Right renal cortex interstitium (tissue), 3 donors: ENCODE measurements around the gene TMEM87B. TPM values are rescaled to one million over a fixed set of nuclear protein-coding genes. Genes with fewer than 3 reads are reported as not detected.
A peak's percentile ranks its signal among the peaks of the same experiment; 100 is the strongest.
"Not testable (repeated sequence)": the region's sequence is repeated elsewhere in the genome, so short reads cannot be mapped to it uniquely, and the experiment has no call there.

Source experiments
- DNase-seq, 3 donors: peaks; one replicate each; pipeline ENCODE4 v3.0.0-alpha.2; 2013; ENCODE audit warnings: low read depth in 3 of 3, low spot score in 2 of 3
- polyA plus RNA-seq, 3 donors: library from polyadenylated mRNA; unstranded; fragments of 120-200 nt; gene quantifications; one replicate each; pipeline ENCODE4 v1.2.1, GENCODE V29; 2013; ENCODE audit not compliant: insufficient read length in 3 of 3

TMEM87B gene
- polyA plus RNA-seq, 3 donors = 22.6 to 25.1 (median 24.6) TPM

DNA sequence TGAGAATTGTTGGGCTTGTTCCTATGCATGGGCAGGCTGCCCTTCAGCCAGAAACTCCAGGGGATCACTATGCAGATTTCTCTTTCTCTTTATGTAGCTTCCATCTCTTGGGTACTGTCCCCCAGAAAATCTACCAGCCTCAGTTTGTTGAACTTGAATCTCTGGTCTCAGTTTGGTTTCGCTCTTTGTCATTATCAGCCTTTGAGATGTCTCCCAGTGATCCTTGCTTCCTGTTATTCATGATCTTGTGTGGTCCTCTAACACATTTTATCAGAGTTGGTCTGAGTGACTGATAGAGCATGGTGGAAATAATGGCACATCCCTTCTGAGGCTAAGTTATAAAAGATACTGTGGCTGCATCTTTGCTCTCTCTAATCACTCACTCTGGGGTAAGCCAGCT lies 7.8 kb downstream of the TMEM87B start:
- no peak for DNase-seq

DNA sequence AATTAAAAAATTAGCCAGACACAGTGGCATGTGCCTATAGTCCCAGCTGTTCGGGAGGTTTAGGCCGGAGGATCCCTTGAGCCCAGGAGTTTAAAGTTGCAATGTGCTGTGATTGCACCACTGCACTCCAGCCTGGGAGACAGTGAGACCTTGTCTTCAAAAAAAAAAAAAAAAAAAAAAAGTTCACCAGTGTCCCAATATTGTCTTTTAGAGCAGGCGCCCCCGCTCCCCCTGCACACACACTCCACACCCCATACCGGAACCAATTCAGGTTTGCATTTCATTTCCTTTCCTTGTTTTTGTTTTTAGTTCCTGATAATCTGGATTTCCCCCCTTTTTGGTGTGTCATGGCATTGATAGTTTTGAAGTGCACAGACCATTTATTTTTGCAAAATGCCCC lies 10.4 kb downstream of the TMEM87B start:
- no peak for DNase-seq

DNA sequence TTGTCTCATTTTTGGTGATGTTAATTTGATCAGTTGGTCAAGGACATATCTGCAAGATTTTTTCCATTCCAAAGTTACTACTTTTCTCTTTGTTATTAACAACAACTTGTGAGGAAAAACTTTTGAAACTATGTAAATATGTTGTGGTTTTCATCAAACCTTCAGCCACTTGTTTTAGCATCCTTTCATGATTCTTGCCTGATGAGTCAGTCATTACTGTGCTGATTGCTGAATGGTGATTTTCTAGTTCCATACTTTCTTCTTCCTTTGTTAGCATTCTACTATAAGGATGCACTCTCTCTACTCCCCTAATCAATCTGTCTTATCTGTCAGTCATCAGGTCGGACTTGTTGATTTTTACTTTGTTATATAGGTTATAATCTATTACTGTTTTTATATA lies 10.9 kb downstream of the TMEM87B start:
- no peak for DNase-seq

DNA sequence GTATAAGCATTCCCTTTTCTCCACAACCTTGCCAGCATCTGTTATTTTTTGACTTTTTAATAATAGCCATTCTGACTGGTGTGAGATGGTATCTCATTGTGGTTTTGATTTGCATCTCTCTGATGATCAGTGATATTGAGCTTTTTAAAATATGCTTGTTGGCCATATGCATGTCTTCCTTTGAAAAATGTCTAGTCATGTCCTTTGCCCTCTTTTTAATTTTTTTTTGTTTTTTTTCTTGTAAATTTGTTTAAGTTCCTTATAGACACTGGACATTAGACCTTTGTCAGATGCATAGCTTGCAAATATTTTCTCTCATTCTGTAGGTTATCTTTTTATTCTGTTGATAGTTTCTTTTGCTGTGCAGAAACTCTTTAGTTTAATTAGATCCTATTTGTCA lies 14.7 kb downstream of the TMEM87B start:
- DNase-seq = not testable (repeated sequence)

DNA sequence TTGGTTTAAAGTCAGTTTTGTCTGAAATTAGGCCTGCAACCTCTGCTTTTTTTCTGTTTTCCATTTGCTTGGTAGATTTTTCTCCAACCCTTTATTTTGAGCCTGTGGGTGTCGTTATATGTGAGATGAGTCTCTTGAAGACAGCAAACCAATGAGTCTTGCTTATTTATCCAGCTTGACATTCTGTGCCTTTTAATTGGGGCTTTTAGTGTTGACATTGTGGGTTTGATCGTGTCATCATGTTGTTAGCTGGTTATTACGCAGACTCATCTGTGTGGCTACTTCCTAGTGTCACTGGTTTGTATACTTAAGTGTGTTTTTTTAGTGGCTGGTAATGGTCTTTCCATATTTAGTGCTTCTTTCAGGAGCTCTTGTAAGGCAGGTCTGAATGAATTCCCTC lies 18.8 kb downstream of the TMEM87B start:
- no peak for DNase-seq

DNA sequence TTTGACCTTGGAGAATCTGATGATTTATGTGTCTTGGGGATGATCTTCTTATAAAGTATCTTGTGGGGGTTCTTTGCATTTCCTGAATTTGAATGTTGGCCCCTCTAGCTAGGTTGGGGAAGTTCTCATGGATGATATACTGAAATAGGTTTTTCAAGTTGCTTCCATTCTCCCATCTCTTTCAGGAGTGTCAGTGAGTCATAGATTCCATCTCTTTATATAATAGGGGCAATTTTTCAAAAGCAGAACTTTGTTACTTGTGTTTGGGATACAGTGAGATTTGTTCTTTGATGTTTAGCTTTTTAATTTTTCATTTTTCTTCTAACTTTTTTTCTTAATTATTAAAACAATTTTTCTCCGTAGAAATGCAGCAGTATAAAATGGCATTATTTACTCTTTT lies 19.4 kb downstream of the TMEM87B start:
- no peak for DNase-seq

DNA sequence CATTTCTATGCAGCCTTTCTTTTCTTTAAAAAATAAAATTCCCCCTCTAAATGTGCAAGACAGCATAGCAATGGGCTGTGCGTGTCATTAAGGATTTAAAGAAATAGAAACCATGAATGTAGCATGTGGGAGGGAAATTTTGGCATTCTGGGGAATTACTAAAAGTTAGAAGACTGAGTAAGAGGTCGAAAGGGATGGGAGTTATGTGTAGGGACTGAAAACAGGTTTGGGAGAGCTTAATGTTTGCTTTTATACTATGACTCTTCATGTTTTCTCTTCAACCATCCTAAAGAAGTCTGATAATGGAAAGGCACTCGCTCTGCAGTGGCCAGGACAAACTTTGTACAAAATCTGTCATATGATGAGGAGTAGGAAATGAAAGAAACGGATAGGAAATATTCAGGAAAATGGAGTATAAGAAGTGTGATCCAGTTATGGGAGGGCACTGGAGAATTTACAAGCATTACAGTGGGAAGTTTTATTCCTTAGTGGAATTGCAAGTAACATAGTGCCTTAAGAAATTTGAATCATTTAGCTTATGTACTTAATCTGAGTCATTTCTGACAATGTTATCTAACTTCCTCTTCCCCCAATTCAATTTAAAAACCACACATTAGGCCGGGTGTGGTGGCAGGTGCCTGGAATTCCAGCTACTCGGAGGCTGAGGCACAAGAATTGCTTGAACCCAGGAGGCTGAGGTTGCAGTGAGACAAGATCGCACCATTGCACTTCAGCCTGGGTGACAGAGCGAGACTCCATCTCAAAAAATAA lies 20.6 kb downstream of the TMEM87B start:
- no peak for DNase-seq

DNA sequence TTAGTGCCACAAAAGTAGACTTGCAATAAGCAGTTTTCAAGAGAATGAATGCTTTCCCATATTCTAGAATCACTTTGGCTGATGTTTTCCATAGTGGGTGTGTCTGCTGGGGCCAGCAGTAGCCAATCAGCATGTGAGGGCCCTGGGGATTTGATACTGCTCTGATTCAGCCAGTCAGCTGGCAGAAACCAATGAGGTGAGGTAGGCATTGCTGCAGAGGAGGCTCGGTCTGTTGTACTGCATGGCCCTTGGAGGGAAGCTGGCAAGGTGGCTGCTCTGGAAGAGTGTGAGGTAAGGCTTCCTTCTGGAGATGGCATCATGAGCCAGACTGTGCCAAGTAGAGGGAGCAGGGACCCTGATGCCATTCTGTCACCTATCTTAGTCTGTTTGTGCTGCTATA lies 22.7 kb downstream of the TMEM87B start:
- DNase-seq = no peak

DNA sequence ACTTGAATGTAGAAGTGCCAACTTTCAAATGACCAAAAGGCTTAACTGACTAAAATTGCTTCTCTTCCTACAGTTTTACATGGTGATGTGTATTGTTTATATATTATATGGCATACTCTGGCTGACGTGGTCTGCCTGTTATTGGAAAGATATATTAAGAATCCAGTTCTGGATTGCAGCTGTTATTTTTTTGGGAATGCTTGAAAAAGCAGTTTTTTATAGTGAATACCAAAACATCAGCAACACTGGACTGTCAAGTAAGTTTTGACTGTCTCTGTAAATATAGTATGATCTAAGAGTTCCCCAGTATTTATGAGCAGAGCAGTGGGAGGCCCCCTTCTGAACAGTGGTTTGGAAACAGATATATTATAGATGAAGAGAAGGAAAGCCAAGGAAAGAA lies 26.2 kb downstream of the TMEM87B start:
- no peak for DNase-seq

DNA sequence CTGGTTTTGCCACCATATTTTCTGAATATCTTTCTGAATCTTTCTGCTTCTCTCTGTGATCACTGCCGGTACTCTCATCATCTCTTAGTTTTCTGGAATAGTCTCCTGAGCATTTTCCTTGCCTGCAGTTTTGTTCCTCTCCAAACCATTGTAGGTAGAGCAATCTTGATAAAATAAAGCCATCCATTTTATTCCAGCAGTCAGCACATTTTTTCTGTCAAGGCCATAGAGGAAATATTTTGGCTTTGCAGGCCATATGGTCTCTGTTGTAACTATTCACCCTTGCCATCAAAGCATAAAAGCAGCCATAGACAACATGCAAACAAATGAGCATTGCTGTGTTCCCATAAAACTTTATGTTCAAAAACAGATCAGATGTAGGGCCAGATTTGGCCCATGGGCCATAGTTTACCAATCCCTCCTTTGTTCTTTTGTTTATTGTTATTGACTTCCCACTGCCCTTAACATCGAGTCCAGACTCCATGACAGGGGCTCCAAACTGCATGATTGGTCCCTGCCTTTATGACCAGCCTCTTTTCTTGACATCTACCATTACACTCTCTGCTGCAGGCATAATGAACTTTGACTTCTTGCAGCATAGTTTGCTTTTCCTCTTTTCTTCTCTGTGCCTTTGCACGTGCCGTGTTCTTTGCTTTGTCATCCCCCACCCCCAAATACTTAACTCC lies 29.8 kb downstream of the TMEM87B start:
- peak in 2 of 3 donors; percentile 15 to 54 for DNase-seq

DNA sequence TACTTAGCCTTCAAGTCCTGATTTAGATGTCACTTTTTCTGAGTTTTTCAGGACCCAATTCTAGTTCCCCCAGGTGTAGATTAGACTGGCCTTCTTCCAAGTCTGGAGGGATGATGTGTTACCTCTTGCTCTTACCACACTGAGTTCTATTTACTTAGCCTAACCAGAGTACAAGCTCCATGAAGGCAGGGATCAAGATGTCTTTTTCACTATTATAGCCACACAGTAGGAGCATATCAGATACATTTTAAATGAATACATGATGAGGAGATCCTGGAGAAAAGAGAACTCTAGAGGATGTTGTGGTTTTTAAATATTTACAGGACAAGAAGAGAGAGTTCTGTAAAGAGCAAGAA lies 30.3 kb downstream of the TMEM87B start:
- DNase-seq = no peak

DNA sequence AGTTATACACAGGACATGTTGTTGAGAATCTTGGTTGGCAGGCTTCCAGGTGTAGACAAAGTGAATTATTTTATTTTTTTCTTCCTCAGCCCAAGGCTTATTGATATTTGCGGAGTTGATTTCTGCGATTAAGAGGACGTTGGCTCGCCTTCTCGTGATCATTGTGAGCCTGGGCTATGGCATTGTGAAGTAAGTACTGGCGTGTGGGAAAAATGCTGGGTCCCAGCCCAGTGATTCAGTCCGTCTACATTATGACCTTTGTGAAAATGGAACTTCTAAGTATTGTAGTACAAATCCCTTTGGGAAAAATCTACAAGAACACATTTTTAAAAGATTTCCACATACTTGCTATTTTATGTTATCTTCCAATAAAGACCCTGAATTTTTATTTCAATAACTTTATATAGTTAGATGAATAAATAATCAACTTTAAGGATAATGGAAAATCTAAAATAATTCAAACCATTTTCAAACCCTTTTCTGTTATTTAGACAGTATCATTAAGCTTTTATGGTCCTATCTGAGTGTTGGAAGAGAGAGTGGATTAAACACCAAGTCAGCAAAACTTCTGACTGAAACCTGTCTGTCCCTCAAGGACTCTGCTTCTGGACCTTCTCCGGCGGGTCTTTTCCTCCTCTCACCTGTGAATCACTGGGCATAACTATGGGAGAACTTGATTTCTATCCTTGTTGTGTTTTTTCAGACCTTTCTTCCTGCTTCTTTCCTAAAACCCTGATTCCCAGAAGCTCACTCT lies 31.0 kb downstream of the TMEM87B start:
- no peak for DNase-seq

DNA sequence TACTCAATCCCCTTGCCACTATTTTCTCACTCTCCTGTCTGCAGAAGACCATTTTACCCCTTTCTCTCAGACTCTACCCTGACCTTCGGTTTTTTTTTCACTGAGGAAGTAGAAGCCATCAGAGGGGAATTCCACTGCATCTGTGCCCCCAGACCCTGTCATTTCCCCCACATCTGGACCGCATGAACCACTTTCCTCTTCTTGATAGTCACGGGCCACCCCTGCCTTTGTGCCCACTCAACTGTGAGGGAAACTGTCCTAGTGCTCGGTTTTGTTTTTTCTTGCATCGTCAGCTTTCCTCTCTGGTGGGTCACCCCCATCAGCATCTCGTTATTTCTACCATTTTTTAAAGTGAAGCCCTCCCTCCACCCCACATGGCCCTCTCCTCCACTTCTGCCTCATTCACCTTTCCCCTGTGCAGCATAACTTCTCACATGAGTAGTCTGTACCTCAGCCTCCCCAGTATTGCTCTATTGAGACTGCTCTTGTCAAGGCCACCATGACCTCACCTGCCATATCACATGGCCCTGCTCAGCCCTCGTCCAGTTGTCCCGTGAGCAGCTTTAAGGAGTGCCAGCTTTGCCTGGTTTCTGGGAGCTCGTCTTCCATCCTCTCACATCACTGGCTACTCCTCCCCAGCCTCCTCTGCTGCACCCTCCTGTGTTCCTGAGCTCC lies 32.4 kb downstream of the TMEM87B start:
- DNase-seq = no peak

DNA sequence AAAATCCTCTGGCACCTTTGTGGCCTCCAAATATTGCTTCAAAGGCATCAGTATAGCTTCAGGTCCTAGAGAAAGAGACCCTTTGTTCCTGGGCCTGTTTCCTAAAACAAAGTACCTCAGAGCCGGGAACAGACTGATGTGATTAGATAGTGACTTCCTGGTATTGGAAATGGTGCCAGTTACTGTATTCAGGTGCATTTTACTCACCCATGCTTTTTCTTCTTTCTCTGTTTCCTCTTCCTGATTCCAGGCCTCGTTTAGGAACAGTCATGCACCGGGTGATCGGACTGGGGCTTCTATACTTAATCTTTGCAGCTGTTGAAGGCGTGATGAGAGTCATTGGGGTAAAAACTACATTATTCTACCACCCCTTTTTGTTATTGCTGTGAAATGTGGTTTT lies 34.3 kb downstream of the TMEM87B start:
- DNase-seq = no peak

DNA sequence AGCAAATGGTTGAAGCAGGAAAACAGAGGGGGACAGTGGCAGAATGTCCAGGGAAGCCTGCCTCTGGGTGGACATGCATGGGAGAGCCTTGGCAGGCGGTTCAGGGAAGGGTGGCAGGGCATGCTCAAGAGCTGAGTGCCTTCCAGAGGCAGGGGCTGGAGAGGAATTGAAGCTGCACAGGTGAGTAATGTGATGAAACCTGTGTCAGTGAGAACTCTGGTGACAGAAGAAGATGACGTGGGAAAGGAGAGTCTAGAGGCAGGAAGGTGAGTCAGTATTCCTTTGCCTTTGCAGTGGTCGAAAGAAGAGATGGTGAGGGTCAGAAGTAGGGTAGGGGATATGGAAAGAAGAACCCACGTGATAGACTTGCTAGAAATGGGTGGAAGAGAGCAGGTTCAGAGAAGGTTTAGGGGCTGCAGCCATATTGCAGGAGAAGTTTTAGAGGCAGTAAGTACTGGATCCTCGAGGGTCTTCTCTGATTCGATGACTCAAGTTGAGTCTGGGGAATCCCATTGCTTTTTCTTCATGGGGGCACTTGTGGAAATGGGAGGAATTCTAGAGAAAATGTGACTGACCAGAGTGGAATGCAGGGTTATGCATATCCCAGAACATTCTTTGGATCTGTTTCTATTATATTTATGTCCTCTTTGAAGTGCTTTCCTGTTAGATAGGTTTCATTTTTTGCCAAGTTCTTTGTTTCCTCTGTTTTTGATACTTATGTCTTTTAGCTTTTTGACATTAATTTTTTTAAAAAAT lies 37.4 kb downstream of the TMEM87B start:
- no peak for DNase-seq

DNA sequence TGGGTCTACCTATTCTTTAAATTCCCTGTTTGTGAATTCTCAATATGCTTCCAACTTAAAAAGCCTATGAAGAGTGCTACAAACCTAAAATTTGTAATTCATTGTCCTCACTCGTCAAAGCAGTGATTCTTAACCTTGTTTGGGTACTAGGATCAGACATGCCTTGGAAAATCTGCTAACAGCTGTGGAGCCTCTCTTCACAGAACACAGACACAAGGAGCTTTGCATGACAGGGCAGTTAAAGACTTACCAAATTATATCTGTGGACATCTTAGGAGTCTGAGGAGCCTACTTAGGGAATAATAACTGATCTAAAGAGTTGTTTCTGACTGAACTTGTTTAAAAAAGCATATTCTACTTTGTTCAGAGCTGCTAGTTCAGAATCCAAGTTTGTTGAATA lies 38.1 kb downstream of the TMEM87B start:
- DNase-seq = no peak

DNA sequence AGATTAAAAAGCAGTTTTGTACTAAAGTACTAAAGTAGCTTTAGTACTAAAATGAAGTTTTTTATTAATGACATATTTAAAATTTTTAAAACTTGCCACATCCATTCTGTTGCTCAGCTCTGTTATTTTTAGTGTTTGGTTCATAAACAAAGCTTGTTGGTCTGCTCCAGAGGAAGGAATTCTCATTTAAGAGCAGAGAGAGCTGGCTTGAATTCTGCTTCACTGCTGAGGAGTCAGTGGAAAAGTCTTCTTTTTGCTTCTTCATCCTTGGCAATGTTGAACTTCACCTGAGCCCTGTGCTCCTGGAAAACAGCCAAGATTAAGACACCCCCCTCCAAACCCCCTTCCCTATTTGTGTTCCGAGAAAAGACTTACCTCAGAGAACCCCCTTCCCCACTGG lies 40.6 kb downstream of the TMEM87B start:
- no peak for DNase-seq

DNA sequence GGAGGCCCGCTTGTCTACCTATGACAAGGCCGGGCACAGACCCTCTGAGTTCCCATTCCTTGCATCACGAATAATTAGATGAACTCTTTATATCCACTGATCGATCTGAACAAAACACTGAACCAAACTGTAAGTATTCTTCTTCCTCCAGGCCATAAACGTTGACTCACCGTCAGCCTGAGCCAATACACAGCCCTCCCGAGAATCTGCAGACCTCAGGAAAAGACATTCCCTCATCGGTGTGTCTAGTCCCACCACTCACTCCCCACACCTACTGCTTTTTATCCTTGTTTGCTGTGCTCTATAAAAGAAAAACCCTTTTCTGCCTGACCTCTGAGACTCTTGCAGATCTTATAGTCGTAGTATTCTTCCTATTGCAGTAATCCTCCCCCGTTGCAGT lies 41.0 kb downstream of the TMEM87B start:
- no peak for DNase-seq

DNA sequence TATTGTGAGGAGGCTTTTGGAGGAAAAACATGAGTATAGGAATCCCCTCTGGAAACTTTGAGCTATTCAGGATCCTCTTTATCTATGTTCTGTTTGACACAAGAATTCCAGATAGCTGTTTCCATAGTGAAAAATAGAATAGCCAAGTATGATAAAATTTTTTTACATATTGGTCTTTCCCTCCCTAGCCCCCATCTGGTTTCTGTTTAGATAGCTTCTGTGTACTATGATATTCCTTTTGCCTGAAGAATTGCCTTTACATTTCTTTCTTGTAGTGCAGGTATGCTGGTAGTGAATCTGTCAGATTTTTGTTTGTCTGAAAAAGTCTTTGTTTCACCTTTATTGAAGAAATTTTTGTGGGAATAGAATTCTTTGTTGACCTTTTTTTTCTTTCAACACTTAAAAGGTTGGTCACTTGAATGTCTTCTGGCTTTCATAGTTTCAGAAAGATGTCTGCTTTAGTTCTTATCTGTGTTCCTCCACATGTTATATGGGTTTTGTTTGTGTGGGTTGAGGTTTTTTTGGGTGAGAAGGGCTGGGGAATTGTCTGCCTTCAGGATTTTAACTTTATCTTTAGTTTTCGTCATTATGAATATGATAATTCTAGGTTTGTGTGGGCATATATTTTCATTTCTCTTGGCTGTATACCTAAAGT lies 53.2 kb downstream of the TMEM87B start:
- DNase-seq = no peak

DNA sequence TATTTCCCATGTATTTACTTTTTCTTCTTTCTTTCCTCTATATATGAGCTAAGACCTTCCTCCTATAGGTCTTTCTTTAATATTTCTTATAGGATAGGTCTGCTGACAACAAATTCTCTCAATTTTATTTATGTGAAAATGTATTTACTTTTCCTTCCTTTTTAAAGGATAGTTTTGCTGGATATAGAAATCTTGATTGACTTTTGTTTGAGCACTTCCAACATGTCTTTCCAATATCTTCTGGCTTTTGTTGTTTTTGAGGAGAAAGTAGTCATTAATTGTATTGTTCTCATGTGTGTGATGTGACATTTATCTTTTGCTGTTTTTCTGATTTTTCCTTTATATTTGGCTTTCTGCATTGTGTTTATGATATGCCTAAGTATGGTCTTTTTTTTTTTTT lies 54.2 kb downstream of the TMEM87B start:
- no peak for DNase-seq
